NCI-H524 (cell line): ENCODE measurements around the gene CASKIN1.
A peak's percentile ranks its signal among the peaks of the same experiment; 100 is the strongest.

Experiments
- DNase-seq, 2 experiments: peaks; one replicate each; lab custom pipeline; 2025; lab: John Stamatoyannopoulos, UW

Gene CASKIN1

DNA sequence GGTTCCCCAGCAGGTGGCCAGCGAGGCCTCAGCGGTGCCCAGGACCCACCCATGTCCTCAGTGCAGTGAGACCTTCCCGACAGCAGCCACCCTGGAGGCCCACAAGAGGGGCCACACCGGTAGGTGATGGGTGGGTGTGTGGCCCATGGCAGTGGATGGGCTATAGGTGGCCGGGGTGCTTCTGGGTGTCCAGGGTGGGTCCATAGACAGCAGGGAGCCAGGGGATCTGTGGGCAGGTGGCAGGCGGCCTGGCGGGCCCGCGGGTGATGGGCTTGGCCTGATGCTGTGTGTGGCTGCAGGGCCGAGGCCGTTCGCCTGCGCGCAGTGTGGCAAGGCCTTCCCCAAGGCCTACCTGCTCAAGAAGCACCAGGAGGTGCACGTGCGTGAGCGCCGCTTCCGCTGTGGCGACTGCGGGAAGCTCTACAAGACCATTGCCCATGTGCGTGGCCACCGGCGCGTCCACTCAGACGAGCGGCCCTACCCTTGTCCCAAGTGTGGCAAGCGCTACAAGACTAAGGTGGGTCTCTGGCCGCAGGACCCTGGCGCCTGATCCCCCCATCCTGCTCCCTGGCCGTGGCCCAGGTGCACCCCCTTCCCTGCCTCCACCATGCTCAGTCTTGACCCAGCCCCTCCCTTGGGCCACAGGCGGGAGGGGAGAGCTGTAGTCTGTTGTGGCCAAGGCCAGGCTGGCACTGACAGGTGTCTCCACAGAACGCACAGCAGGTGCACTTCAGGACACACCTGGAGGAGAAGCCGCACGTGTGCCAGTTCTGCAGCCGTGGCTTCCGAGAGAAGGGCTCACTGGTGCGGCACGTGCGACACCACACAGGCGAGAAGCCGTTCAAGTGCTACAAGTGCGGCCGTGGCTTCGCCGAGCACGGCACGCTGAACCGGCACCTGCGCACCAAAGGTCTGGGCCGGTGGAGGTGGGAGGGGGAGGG, 37.7 kb upstream of the CASKIN1 start:
- no peak for DNase-seq

DNA sequence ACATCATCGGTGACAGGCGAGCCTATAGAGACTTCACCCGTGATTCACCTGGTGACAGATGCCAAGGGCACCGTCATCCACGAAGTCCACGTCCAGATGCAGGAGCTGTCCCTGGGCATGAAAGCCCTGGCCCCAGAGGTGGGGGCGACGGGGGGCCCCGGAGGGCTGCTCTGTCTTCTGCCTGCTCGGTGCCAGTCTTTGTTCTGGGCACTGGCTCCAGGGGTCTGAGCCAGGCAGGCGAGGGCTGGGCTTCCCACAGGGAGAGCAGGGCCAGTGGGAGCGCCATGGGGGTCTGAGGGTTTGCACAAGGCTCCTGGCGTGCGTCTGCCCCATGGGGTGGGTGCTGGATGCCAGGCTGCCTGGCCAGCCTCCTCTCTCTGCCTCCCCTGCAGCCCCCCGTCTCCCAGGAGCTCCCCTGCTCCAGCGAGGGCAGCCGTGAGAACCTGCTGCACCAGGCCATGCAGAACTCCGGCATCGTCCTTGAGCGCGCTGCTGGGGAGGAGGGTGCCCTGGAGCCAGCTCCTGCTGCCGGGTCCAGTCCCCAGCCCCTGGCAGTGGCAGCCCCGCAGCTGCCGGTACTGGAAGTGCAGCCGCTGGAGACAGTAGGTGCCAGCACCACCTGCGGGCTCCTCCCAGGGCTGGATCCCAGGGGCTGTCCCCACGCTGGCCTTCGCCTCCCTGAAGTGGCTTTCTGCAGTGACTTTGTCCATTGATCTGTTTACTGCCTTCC, 36.8 kb upstream of the CASKIN1 start:
- DNase-seq = no peak

DNA sequence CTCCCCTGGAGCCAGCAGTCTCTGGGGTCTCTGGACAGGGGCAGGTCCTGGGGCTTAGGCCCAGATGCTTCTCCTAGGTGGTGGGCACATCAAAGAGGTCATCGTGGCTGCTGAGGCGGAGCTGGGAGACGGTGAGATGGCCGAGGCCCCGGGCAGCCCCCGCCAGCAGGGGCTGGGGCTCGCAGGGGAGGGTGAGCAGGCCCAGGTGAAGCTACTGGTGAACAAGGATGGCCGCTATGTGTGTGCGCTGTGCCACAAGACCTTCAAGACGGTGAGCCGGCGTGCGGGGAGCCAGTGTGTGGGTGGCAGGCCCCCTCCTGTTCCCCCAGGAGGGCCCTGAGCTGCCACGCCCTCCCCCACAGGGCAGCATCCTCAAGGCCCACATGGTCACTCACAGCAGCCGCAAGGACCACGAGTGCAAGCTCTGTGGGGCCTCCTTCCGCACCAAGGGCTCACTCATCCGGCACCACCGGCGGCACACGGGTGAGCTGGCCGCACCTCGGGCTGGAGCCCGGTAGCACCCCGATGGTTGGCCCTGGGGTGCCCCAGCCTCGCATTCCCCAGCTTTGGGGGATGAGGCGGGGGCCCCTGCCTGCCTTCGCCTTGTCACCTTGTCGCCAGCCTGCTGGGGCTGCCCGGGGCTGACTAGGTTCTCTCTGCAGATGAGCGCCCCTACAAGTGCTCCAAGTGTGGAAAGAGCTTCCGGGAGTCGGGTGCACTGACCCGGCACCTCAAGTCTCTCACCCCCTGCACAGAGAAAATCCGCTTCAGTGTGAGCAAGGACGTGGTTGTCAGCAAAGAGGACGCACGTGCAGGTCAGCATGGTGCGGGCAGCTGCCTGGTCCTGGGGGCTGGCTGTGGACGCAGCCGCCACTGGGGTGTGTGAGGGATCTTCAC, 35.9 kb upstream of the CASKIN1 start:
- no peak for DNase-seq

DNA sequence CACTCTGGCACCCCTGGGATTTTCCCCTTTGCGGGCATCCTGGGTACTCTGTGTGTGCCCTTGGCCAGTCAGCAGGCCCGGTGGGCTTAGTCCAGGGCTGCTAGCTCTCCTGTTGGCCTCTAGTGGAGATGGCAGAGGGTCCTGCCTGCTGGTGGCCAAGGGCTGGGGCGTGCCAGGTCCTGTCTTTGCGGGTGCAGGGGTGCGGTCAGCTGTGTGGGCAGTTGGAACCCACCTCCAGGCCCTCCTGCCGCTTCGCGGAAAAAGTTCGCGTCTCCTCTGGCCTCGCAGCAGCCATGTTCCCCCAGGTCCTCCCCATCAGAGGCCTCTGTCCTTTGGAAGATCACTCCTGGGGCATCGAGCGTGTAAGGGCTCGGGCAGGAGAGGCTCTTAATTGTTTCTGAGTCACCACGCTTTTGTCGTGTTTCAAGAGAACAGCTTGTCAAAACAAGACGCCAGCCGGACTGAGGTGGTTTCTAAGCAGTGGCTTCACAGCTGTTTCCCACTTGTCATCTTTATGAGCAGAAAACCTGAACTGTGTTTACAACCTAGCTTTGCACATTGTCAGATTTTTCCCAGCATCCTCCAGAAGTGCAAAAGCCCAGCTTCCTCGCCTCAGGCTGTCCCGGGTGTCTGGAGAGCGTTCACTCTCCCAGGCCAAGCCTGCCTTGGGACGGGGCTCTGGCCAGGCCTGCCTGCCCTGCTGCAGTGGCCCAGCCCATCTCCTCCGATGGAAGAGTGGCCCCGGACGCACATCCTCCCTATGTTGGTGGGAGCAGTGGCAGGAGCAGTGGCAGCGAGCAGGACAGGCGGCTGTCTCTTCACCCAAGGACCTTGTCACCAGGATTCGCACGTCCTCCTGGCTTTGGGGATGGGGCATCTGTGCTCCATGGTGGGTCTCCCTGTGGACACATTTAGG, 34.9 kb upstream of the CASKIN1 start:
- DNase-seq = no peak

DNA sequence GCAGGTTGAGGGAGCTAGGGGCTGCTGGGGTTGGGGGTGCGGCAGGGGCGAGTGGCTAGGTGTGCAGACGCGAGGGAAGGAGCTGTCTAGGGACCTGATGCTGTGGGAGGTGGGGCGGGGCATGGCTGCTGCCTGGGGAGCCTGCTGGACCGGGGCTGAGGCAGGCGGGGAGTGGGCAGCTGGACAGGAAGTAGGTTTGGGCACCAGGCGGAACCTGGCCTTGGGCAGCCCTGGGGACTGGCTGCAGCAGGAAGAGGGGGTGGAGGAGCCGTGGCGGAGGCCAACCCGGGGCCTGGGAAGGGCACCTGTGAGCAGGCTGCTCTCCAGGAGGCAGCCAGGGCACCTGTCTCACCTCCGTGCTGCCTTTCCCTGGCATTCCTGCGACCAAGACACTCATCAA, 34.0 kb upstream of the CASKIN1 start:
- no peak for DNase-seq

DNA sequence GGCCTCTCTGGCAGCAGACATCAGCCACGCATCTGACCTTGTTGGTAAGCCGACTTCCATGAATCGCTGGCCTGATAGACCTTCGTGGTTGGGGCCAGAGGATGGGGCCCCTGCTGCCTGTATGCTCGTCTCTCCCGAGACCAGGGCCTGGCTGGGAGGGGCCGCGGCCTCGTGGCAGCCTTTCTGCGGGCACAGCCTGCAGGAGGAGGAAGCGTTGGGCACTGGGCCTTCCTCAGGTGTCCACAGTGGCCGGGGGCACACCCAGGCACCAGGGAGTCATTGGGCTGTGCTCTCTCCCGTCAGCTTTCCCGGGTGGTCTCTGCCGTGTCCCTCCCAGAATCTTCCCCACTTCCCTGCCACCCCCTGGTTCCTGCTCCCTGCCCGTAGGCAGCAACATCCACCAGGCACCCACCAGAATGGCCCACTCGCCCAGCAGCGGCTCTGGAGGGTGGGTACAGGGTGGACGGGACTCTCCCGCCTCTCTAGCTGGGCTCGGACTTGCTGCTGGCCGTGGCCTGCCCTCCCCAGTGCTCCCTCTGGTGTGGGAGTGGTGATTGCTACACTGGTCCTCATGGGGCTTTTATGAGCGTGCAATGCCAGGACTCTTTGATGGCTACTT, 33.3 kb upstream of the CASKIN1 start:
- no peak for DNase-seq

DNA sequence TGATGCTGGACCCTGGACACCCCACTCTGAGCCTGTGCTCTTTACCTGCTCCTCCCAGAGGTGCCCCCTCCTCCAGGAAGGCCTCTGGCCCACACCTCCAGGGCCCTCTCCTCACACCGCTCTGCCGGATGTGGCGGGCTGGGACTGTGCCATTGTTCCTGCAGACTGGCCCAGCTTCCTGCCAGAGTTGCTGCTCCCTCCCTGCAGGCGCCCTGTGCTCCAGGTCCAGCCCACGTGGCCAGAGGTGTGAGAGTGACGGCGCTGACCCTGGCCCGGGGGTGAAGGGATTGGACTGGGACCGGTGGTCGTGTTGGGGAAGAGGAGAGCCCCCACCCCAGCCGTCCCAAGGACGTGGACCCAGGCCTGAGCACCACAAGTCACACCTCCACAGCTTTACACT, 32.7 kb upstream of the CASKIN1 start:
- DNase-seq = no peak

DNA sequence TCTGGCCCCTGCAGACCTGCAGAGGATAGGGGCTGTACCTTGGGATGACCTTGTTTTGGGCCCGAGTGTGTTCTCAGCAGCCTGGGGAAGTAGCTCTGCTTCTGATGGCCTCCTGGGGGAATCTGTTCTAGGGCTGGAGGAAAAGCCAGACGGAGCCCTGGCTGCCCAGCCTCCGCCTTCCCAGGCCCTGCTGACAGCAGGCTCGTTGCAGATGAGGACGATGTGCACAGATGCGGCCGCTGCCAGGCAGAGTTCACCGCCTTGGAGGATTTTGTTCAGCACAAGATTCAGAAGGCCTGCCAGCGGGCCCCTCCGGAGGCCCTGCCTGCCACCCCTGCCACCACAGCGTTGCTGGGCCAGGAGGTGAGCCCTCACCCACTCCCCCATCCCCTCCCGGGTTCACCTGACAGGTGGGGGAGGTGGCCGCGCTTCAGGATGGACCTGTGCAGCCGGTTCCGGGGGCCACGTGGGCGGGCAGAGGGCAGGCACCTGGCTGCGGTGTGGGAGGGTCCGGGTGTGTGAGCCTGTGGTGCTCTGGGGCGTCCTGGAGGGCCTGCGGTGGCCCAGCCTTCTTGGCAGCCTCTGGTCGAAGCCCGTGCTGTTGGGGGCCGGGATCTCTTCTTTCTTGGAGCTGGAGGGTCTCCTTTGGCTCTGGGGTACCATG, 31.9 kb upstream of the CASKIN1 start:
- no peak for DNase-seq

DNA sequence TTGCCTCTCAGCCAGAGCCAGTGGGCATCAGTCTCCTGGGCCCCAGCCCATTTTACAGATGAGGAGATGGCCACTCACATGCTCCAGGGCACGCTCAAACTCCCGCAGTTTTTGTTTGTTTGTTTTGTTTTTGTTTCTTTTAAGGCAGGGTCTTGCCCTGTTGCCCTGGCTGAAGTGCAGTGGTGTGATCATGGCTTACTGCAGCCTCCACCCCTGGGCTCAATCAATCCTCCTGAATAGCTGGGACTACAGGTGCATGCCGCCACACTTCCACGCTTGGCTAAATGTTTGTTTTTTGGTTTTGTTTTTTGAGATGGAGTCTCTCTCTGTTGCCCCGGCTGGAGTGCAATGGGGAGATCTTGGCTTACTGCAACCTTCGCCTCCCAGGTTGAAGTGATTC, 30.5 kb upstream of the CASKIN1 start:
- DNase-seq = no peak

DNA sequence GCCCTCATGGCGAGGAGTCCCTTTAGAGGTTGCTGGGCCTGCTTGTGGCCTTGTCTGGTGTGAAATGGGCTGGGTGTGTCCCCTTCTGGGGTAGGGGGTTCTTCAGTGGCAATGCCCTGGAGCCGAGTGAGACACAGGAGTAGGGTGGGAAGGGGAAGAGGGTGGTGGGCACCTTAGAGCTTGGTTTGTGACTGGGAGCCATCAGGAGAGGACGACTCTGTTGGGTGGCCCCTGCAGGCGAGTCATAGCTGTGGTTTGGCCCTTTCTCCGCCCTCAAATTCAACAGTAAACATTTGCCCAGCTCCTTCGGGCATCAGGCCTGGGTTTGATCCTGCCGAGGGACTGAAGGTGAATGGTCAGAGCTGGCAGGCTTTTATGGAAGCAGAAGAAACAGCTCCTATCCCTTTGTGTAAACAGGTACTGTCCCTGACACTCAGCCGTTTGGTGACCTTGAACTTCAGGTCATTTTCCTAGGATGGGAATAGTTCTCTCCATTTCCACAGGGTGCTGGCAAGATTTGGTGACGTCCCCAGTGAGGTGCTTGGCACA, 29.9 kb upstream of the CASKIN1 start:
- no peak for DNase-seq

DNA sequence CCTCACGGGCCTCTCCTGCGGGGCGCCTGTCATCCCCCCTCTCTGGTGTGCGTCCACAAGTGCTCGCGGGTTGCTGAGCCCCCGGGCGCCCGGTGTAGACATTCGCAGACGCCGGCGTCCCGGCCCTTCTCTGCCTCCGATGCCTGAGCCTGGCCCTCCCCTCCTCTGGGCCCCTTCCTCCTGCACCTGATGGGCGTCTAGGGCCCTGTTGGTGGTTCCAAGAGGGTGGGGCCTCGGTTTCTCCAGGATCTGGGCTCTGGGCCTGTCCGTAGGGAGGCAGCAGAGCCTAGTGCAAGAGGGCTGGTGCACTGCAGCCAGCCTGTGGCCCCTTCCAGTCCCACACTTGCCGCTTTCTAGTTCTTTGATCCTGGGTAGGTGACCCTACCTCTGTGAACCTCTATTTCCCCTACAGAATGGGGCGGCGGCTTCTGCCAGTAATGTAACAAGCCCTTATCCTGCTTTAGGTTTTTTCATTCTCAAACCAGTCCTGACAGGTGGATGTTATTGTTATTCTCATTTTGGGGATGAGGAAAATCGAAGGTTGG, 27.6 kb upstream of the CASKIN1 start:
- peak in 1 of 2 experiments; percentile 42 for DNase-seq

DNA sequence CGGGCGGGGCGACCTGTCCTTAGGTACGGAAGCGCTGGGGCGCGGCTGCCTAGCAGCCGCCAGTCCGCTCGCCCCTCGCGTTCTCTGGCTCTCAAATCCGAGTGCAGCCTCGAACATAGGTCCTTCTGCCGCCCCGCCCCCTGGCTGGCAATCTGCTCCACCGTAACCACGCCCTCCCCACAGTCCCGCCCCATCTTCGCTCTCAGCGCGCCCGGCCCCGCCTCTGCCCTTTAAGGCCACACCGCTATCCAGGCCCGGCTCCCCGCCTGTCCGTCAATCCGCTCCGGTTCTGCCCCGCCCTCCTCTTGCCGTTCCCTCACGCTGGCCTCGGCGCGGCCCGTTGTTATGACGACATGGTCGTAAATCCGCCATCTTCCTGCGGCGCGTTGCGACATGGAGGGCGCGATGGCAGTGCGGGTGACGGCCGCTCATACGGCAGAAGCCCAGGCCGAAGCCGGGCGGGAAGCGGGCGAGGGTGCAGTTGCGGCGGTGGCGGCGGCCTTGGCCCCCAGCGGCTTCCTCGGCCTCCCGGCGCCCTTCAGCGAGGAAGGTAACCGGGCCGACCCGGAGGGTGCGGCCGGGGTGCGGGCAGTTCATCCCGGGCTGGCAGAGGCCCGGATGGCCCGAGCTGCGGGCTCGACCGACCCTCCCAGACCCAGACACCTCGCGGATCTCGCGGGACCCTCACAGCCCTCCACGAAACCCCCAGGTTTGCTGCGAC, 27.0 kb upstream of the CASKIN1 start, which contains the start of gene E4F1:
E4F1 (plus strand) TSS at position 371 of the 721 bp plus-strand sequence; CDS start at position 394, 23 bp downstream.
- DNase-seq = peak; percentile 99

DNA sequence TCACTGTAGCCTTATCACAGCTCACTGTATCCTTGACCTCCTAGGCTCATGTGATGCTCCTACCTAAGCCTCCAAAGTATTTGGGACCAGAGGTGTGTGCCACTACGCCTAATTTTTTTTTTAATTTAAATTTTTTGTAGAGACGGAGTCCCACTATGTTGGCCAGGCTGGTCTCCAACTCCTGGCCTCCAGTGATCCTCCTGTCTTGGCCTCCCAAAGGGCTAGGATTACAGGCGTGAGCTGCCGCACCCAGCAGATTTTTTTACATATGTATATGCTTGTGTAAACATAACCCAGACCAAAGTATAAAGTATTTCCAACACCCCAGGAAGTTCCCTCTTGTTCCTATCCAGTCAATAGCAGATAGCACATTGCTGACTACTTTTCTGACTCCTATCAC, 19.9 kb upstream of the CASKIN1 start:
- DNase-seq = no peak

DNA sequence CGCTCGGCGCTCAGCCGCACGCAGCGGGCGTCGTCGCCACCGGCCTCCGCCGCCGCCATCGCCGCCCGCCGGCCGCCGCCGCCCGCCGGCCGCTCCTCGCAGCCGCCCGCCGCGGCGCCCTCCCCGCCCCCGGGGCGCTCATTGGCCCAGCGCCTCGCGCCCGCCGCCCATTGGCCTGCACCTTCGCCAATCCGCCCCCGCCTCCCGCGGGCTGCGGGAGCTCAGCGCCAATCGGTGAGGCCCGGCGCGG, 18.2 kb upstream of the CASKIN1 start, which contains the start of gene PGP:
PGP (minus strand) TSS at position 122 of the 250 bp plus-strand sequence; CDS start at position 59, 63 bp downstream.
- no peak for DNase-seq

DNA sequence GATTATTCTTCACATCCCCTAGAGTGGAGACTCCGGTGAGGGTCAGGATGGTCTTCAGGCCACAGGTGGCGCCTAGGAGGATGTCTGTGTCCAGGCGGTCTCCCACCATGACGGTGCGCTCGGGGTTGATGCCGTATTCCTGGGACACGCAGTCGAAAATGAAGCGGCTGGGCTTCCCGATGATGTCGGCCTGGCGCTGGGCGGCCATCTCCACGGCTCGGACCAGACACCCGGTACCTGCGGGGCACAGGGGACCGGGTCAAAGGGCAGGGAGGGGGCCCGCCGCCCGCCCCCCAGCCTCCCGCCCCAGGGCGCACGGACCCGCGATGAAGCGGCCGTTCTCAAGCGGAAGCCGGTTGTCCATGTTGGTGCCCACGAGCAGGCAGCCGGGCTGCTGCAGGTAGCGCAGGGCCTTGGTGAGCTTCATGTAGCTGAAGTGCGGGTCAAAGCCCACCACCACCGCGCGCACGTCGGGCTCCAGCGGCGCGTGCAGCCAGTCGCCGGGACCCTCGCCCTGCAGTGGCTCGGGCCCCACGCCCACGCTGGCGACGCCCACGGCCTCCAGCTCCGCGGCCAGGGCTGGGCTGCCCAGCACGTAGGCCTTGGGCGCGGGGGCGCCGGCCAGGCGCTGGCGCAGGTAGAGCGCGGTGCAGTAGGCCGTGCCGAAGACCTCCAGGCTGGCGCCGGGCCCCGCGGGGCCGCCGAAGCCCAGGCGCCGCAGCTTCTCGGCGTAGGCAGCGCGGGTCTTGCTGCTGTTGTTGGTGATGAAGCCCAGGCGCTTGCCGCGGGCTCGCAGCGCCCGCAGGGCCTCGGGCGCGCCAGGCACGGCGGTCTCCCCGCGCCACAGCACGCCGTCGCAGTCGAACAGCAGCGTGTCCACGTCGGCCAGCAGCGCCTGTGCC, 17.7 kb upstream of the CASKIN1 start:
- peak in 1 of 2 experiments; percentile 25 for DNase-seq

DNA sequence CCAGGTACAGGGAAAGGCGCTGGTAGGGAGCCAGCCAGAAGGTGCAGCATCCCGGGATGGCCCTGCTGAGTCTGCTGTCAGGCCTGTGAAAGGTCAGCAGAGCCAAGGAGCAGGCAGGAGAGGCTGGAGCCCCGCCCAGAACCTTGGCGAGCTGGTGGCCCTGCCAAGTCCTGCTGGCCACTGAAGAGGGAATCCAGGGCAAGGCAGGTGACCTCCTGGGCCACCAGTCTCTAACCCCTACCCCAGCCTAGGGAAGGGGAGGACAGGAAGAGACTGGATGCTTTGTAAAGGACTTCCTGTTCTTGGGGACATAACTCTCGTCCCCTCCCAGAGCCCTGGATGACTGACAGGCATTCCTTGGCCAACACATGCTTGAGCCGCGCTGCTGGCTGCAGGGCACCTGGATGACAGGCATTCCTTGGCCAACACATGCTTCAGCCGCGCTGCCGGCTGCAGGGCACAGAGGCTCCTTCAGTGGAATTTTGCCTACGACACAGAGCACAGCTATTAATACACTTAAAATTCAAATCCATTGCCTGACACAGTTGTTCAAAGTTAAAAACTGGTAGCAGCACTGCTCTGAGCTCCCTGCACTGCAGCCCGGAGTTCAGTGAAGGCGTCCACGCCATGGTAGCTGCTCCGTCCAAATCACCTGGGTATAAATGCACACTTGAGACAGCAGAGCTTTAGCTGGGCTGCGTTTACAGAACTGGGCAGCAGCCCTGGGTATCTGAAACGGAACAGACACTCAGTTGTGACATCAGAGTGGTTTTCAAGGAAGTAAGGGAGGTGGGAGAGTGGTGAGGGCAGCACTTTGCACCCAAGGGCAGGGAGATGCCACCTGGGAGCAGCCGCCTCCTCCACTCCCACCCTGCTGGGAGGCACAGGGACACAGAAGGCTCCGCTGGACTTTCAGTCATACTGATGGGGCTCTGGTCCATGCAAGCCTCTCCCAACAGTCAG, 16.2 kb upstream of the CASKIN1 start:
- no peak for DNase-seq

DNA sequence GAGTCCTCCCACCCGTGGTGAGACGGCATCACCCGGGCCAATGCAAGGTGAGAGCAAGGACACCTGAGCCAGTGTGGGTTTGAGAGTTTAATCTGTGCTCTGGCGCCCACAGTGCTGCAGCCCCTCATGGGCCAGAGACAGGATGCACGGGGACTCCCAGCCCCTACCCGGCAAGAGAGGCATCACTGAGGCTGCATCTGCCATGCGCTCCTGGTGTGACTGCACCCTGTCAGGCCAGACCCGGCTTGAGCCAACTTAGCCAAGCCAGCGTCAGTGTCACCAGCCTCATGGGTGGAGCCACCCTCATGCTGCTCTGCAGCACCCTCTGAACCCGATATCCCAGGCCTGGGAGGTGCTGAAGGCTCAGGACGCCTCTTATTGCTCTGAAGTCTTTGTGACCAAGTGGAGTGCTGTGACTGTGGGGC, 15.5 kb upstream of the CASKIN1 start:
- DNase-seq = no peak
